Measurements from ENCODE around the gene IL17C. TPM values are rescaled to one million over a fixed set of nuclear protein-coding genes. Genes with fewer than 3 reads are reported as not detected.

IL17C gene
- total and polyA plus RNA-seq, 7 experiments from 2014 or later: 0.37 TPM; not detected in 6

DNA sequence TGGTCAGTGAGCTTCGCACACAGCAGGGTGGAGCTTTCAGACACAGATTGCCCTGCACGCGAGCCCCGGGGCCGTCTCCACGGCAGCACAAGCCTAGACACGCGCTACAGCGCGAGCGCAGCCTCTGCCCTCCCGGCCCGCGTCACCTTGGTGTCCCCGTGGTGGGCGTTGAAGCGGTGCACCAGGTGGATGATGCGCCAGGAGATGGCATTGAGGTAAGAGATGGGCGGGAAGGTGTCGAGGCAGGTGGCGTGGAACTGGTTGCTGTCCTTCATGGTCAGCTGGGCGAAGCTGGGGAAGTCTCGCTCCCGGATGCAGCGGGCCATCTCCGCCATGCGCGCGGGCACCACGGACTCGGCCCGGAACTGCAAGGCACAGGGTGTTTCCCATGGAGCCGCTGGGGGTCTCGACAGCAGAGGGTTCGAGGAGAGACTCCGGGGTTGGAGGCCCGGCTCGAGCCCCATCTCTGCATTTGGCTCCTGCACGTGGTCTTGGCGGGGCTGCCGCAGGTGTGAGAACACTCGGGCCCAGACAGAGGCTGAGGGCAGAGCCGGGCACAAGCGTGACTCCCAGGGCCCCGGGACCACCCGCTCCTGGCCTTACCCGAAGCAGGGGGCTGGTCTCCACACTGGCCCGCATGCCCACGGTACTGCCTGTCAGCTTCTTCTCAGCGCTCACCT is 16.8 kb downstream of the IL17C start:
- H3K27me3 ChIP-seq (ENCODE audit: control insufficient read depth in 2 of 2, insufficient read depth in 2 of 2, low read length in 2 of 2): no peaks in the 10 kb centered on the region
- no peak overlapping the region for H3K27ac ChIP-seq (ENCODE audit: low read depth, low read length)
- intact Hi-C loops (cut with micrococcal nuclease): no loop called here
- peaks cover 0 to 11% (median 3%) of the 10 kb centered on the region in 5 donors for H3K36me3 Mint-ChIP-seq
- no peaks in the 10 kb centered on the region for H3K27me3 Mint-ChIP-seq
- H3K4me3 ChIP-seq (ENCODE audit: low read length): no peak overlapping the region
- H3K36me3 ChIP-seq (ENCODE audit: control insufficient read depth in 2 of 3, insufficient read depth in 3 of 3, low read length in 3 of 3): peaks cover 0 to 44% (median 0%) of the 10 kb centered on the region in 3 experiments
- ATAC-seq (no peak), DNase-seq (no peak)
- peaks cover 0 to 16% (median 6%) of the 10 kb centered on the region in 7 donors for H3K4me1 Mint-ChIP-seq
- H3K9me3 ChIP-seq (ENCODE audit: control insufficient read depth in 2 of 3, low read length in 3 of 3): no peaks in the 10 kb centered on the region
- ChIA-PET CTCF (no interaction called here), POLR2A (interaction anchor here (0.7 to 1.4 kb wide), 2 partner anchors 16 to 45 kb away, joined by 3 to 6 read pairs; no protein-coding TSS in a partner anchor)
- no peak overlapping the region for H3K4me3 Mint-ChIP-seq
- no peaks in the 10 kb centered on the region for H3K9me3 Mint-ChIP-seq
- H3K4me1 ChIP-seq (ENCODE audit: control insufficient read depth in 2 of 2, insufficient read depth in 2 of 2, low read length in 2 of 2): peaks cover 11 to 13% of the 10 kb centered on the region in 2 donors
- peak overlapping the region in 1 of 9 donors; percentile 69 for H3K27ac Mint-ChIP-seq

DNA sequence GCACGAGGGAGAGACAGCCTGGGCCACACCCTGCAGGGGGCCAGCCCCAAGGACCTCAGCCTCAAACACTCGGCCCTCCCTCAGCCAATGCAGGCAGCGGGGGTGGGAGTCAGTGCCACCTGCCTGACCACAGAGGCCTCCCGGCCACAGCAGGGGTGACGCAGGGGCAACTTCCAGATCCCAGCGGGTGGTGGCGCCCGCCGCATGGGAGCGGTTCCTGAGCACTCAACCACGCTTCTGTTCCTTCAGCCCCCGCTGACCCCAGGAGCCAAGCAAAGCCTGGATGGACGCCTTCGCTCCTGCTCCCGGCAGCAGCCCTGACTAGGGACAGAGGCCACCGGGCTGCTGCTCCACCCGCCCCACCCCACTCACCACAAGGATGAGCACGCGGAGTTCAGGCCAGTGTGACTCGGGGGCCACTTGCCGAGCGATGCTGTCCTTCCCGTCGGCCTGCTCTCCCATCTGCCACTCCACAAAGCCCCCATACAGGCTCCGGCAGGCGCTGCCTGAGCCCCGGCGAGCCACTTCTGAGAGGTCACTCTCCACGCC is 17.4 kb downstream of the IL17C start:
- peaks cover 0 to 15% (median 5%) of the 10 kb centered on the region in 7 donors for H3K4me1 Mint-ChIP-seq
- DNase-seq: no peak
- Histone ChIP-seq H3K4me3 (ENCODE audit: low read length) (no peak overlapping the region), H3K27me3 (ENCODE audit: control insufficient read depth in 2 of 2, insufficient read depth in 2 of 2, low read length in 2 of 2) (no peaks in the 10 kb centered on the region), H3K27ac (ENCODE audit: low read depth, low read length) (no peak overlapping the region), H3K36me3 (ENCODE audit: control insufficient read depth in 2 of 3, insufficient read depth in 3 of 3, low read length in 3 of 3) (peaks cover 0 to 38% (median 0%) of the 10 kb centered on the region in 3 experiments), H3K9me3 (ENCODE audit: control insufficient read depth in 2 of 3, low read length in 3 of 3) (no peaks in the 10 kb centered on the region), H3K4me1 (ENCODE audit: control insufficient read depth in 2 of 2, insufficient read depth in 2 of 2, low read length in 2 of 2) (peaks cover 11% of the 10 kb centered on the region in 2 donors)
- H3K36me3 Mint-ChIP-seq: peaks cover 0 to 11% (median 2%) of the 10 kb centered on the region in 5 donors
- no peak overlapping the region for H3K4me3 Mint-ChIP-seq
- POLR2A ChIA-PET: interaction anchor here (1.4 kb wide), 1 partner anchor 44 kb away, joined by 6 read pairs; no protein-coding TSS in a partner anchor
- no peaks in the 10 kb centered on the region for H3K27me3 Mint-ChIP-seq
- H3K9me3 Mint-ChIP-seq: no peaks in the 10 kb centered on the region
- CTCF ChIA-PET: no interaction called here
- intact Hi-C loops (cut with micrococcal nuclease): no loop called here
- H3K27ac Mint-ChIP-seq: no peak overlapping the region
- no peak for ATAC-seq

DNA sequence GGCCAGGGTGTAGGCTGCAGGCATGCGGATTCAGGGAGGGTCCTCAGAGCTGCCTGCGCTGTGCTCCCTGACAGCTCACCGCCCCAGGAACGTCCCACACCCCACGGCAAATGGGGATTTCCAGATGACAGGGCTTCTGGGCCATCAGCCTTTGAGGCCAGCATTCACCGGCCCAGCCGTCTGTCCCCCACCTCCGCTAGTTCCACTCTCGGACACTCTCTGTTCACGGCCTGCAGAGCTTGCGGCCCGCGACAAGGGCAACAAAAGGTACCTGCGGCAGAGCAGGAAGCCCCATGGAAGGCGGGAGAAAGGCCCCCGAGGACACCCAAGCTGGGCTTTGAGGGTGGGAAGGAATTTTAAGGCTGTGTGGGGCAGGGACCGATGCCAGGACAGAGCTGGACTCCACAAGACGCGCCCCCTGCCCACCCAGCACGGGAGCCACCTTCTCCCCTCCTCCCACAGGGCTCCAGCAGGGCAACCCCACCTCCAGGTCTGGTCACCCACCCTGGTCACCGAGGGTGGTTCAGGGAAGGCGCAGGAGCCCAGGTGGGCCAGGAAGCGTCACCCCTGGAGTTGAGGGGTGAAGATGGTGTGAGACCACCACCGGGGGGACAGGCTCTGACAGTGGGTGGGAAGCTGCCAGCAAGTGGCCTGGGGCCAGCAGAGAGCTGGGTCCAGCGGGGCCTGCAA is 18.1 kb downstream of the IL17C start:
- Mint-ChIP-seq H3K4me3 (no peak overlapping the region), H3K4me1 (peaks cover 4 to 16% (median 7%) of the 10 kb centered on the region in 7 donors), H3K36me3 (peaks cover 0 to 11% (median 2%) of the 10 kb centered on the region in 5 donors), H3K27ac (no peak overlapping the region), H3K9me3 (no peaks in the 10 kb centered on the region), H3K27me3 (no peaks in the 10 kb centered on the region)
- DNase-seq: no peak
- ChIA-PET POLR2A (interaction anchor here (1.4 kb wide), 1 partner anchor 44 kb away, joined by 6 read pairs; no protein-coding TSS in a partner anchor), CTCF (no interaction called here)
- Histone ChIP-seq H3K27ac (ENCODE audit: low read depth, low read length) (no peak overlapping the region), H3K4me1 (ENCODE audit: control insufficient read depth in 2 of 2, insufficient read depth in 2 of 2, low read length in 2 of 2) (peaks cover 7 to 8% of the 10 kb centered on the region in 2 donors), H3K36me3 (ENCODE audit: control insufficient read depth in 2 of 3, insufficient read depth in 3 of 3, low read length in 3 of 3) (peaks cover 0 to 38% (median 0%) of the 10 kb centered on the region in 3 experiments), H3K9me3 (ENCODE audit: control insufficient read depth in 2 of 3, low read length in 3 of 3) (no peaks in the 10 kb centered on the region), H3K4me3 (ENCODE audit: low read length) (no peak overlapping the region), H3K27me3 (ENCODE audit: control insufficient read depth in 2 of 2, insufficient read depth in 2 of 2, low read length in 2 of 2) (no peaks in the 10 kb centered on the region)
- intact Hi-C loops (cut with micrococcal nuclease): no loop called here
- no peak for ATAC-seq

DNA sequence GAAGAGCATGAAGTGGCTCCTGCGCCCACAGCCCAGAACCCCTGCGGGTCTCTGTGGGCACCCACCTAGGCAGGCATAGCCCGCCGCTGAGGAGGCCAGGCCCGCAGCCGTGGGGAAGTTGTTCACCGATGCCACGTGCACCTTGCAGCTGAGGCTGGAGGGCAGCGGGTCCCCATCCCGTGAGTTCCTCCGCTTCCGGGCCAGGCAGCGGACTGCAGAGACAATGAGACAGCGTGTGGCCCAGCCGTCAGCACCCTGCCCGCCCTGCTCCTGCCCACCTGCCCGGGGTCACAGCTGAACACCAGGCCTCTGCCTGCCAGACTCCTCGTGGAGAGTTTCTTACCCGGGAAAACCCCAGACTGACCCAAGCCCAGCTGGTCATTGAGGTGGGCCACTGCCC is 19.0 kb downstream of the IL17C start:
- Mint-ChIP-seq H3K27ac (no peak overlapping the region), H3K4me1 (peaks cover 10 to 20% (median 12%) of the 10 kb centered on the region in 7 donors), H3K4me3 (no peak overlapping the region), H3K27me3 (no peaks in the 10 kb centered on the region), H3K9me3 (no peaks in the 10 kb centered on the region), H3K36me3 (peaks cover 0 to 11% (median 2%) of the 10 kb centered on the region in 5 donors)
- no peaks in the 10 kb centered on the region for H3K9me3 ChIP-seq (ENCODE audit: control insufficient read depth in 2 of 3, low read length in 3 of 3)
- no peak overlapping the region for H3K4me3 ChIP-seq (ENCODE audit: low read length)
- ChIA-PET CTCF (no interaction called here), POLR2A (no interaction called here)
- intact Hi-C loops (cut with micrococcal nuclease): no loop called here
- H3K27ac ChIP-seq (ENCODE audit: low read depth, low read length): no peak overlapping the region
- H3K36me3 ChIP-seq (ENCODE audit: control insufficient read depth in 2 of 3, insufficient read depth in 3 of 3, low read length in 3 of 3): peaks cover 0 to 38% (median 0%) of the 10 kb centered on the region in 3 experiments
- DNase-seq (no peak), ATAC-seq (no peak)
- peaks cover 3 to 6% of the 10 kb centered on the region in 2 donors for H3K4me1 ChIP-seq (ENCODE audit: control insufficient read depth in 2 of 2, insufficient read depth in 2 of 2, low read length in 2 of 2)
- no peaks in the 10 kb centered on the region for H3K27me3 ChIP-seq (ENCODE audit: control insufficient read depth in 2 of 2, insufficient read depth in 2 of 2, low read length in 2 of 2)

DNA sequence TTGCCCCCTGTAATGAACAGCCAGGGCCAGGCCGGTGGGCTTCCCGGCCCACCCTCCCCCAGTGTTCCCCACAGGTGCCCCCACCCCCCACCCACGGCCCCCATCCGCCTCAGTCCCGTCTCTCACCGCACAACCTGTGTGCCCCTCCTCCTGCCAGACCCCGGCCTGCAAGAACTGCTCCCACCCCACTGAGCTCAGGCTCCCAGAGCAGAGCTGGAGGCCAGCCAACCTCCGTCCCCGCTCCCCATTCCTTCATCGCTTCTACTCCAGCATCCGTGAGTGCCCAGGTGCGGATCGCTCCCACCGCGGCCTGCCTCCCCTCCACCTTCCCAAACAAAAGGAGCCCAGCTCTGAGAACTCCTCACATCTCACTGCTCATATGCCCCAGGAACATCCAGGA is 20.3 kb downstream of the IL17C start:
- H3K4me1 Mint-ChIP-seq: peaks cover 10 to 19% (median 15%) of the 10 kb centered on the region in 7 donors
- Histone ChIP-seq H3K9me3 (ENCODE audit: control insufficient read depth in 2 of 3, low read length in 3 of 3) (no peaks in the 10 kb centered on the region), H3K4me1 (ENCODE audit: control insufficient read depth in 2 of 2, insufficient read depth in 2 of 2, low read length in 2 of 2) (peaks cover 3 to 8% of the 10 kb centered on the region in 2 donors), H3K36me3 (ENCODE audit: control insufficient read depth in 2 of 3, insufficient read depth in 3 of 3, low read length in 3 of 3) (peaks cover 0 to 43% (median 0%) of the 10 kb centered on the region in 3 experiments), H3K27ac (ENCODE audit: low read depth, low read length) (no peak overlapping the region), H3K4me3 (ENCODE audit: low read length) (no peak overlapping the region), H3K27me3 (ENCODE audit: control insufficient read depth in 2 of 2, insufficient read depth in 2 of 2, low read length in 2 of 2) (no peaks in the 10 kb centered on the region)
- no peaks in the 10 kb centered on the region for H3K9me3 Mint-ChIP-seq
- H3K4me3 Mint-ChIP-seq: no peak overlapping the region
- DNase-seq (no peak), ATAC-seq (no peak)
- intact Hi-C loops (cut with micrococcal nuclease): no loop called here
- CTCF ChIA-PET: no interaction called here
- POLR2A ChIA-PET: no interaction called here
- H3K27me3 Mint-ChIP-seq: no peaks in the 10 kb centered on the region
- peak overlapping the region in 1 of 9 donors; percentile 86 for H3K27ac Mint-ChIP-seq
- H3K36me3 Mint-ChIP-seq: peaks cover 0 to 6% (median 2%) of the 10 kb centered on the region in 5 donors

DNA sequence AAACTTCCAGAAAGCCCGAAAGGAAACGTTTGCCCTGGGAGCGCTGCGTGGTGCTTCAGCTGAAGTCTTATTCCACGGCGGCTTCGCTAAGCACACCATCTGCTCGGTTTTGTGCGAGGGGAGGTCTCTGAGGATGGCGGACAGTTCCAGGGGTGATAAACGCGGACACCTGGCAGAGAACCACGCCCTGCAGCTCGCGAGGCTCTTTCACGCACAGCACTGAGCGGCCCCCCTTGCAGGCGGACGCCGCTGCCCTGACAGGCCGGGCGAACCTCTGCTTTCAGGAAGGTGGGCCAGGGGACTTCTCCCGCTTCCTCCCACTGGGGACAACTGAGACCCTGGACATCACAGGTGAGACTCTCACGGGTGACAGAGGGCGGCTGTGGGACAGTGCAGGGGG is 20.8 kb downstream of the IL17C start:
- Histone ChIP-seq H3K27me3 (ENCODE audit: control insufficient read depth in 2 of 2, insufficient read depth in 2 of 2, low read length in 2 of 2) (no peaks in the 10 kb centered on the region), H3K9me3 (ENCODE audit: control insufficient read depth in 2 of 3, low read length in 3 of 3) (no peaks in the 10 kb centered on the region), H3K4me3 (ENCODE audit: low read length) (no peak overlapping the region), H3K4me1 (ENCODE audit: control insufficient read depth in 2 of 2, insufficient read depth in 2 of 2, low read length in 2 of 2) (peaks cover 7 to 8% of the 10 kb centered on the region in 2 donors), H3K27ac (ENCODE audit: low read depth, low read length) (no peak overlapping the region), H3K36me3 (ENCODE audit: control insufficient read depth in 2 of 3, insufficient read depth in 3 of 3, low read length in 3 of 3) (peaks cover 0 to 43% (median 0%) of the 10 kb centered on the region in 3 experiments)
- Mint-ChIP-seq H3K27me3 (no peaks in the 10 kb centered on the region), H3K4me3 (no peak overlapping the region), H3K4me1 (peaks cover 12 to 20% (median 13%) of the 10 kb centered on the region in 7 donors), H3K27ac (peak overlapping the region in 1 of 9 donors; percentile 86), H3K36me3 (peaks cover 0 to 6% (median 2%) of the 10 kb centered on the region in 5 donors), H3K9me3 (no peaks in the 10 kb centered on the region)
- ChIA-PET CTCF (no interaction called here), POLR2A (no interaction called here)
- intact Hi-C loops (cut with micrococcal nuclease): no loop called here
- ATAC-seq (no peak), DNase-seq (no peak)
